Skeletal muscle tissue (tissue), 2 donors: Measurements from ENCODE around the gene TEX2. TPM values are rescaled to one million over a fixed set of nuclear protein-coding genes. Genes with fewer than 3 reads are reported as not detected.

Experiments used
- small RNA-seq: library from RNA; depleted of rRNA; stranded (forward); fragments of <200 nt; gene quantifications from one replicate; pipeline ENCODE3, GENCODE V24; 2014
- total RNA-seq: library from RNA; depleted of rRNA; stranded (reverse); fragments of >200 nt; gene quantifications from one replicate; pipeline ENCODE4 v1.2.3, GENCODE V29; 2014

TEX2 gene
- total RNA-seq, 1 donor from 2014 or later: 20.4 TPM

Small RNA genes within 50 kb of the gene (small RNA-seq; reads per million reads assigned to genes)
- gene SNORD104: 27,639 reads per million, percentile 100 among the genes with 10 or more reads in this experiment

Other genes with a start within 250 kb of the TEX2 start
- 43.3 TPM for gene ICAM2, start 242.6 kb downstream of the TEX2 start, total RNA-seq
- gene ERN1, start 133.1 kb downstream of the TEX2 start, total RNA-seq: 5.7 TPM
- 57.9 TPM for gene PECAM1, start 127.6 kb upstream of the TEX2 start, total RNA-seq
- gene MILR1, start 185.9 kb upstream of the TEX2 start, total RNA-seq: 10.4 TPM
- 13.0 TPM for gene POLG2, start 233.8 kb upstream of the TEX2 start, total RNA-seq
- gene DDX5, start 243.0 kb upstream of the TEX2 start, total RNA-seq: 259 TPM
- gene CEP95, start 243.7 kb upstream of the TEX2 start, total RNA-seq: 42.3 TPM